Ovary (tissue), 10 donors: ENCODE results near the gene POP4. TPM values are rescaled to one million over a fixed set of nuclear protein-coding genes. Genes with fewer than 3 reads are reported as not detected.
"Not testable (repeated sequence)": the region's sequence is repeated elsewhere in the genome, so short reads cannot be mapped to it uniquely, and the experiment has no call there.

ENCODE experiments used
- DNase-seq, 5 donors: peaks; one replicate each; pipeline ENCODE4 v3.0.0-alpha.2; 2019 to 2020
- H3K27ac ChIP-seq, 2 donors: fragments of 200-600 bp; one replicate each; pipeline versions ENCODE4 v1.5.1 to v1.8.0; 2019 to 2022
- H3K27me3 ChIP-seq: fragments of 200-600 bp; one replicate; pipeline ENCODE4 v1.8.0; 2022
- H3K36me3 ChIP-seq: fragments of 200-600 bp; sonication (generic); one replicate; pipeline ENCODE4 v1.5.1; 2019
- H3K4me1 ChIP-seq: one replicate; pipeline ENCODE4 v1.8.1; 2013; ENCODE audit warnings: mild to moderate bottlenecking, moderate library complexity; ENCODE audit not compliant: insufficient read depth
- H3K4me3 ChIP-seq: fragments of 200-600 bp; sonication (generic); one replicate; pipeline ENCODE4 v1.5.1; 2017
- H3K9me3 ChIP-seq, 2 donors: fragments of 200-600 bp in 1 of 2; sonication (generic) in 1 of 2; one replicate each; pipeline versions ENCODE4 v1.5.1 to v1.8.1; 2013 to 2019; ENCODE audit warnings: mild to moderate bottlenecking in 1 of 2, moderate library complexity in 1 of 2
- EP300 ChIP-seq: sonication (generic); formaldehyde crosslinking; IDR thresholded peaks from one replicate; pipeline ENCODE4 v1.6.1; 2017; ENCODE audit warnings: antibody characterized with exemption
- POLR2A ChIP-seq: fragments of 450-650 bp; IDR thresholded peaks from one replicate; pipeline ENCODE4 v1.6.1; 2017; ENCODE audit warnings: antibody characterized with exemption, mild to moderate bottlenecking, moderate library complexity
- WGBS, 3 donors: extraction: QIAGEN DNeasy Blood & Tissue Kit in 1 of 3; methylation state at CpG; one replicate each; pipeline versions ENCODE4 v1.1.5 to v1.1.7; 2013 to 2017; 5-methylcytosine and 5-hydroxymethylcytosine counted together
- intact Hi-C, 4 donors: fragments of 100-400 bp; cut with DNase I; formaldehyde crosslinking; loops; one replicate each; pipeline versions ENCODE4 v1.11.0 to v1.15.1; 2022 to 2023
- long read RNA-seq, 3 donors: library from polyadenylated mRNA in 2 of 3; unstranded in 2 of 3; transcript quantifications; one replicate each; pipeline ENCODE4 v2.0.0 and lab custom pipeline, GENCODE V29; 2021 to 2026
- polyA plus RNA-seq, 2 donors: library from polyadenylated mRNA; stranded (reverse); fragments of 200-250 nt in 1 of 2; fragments of 350-450 nt in 1 of 2; fragmentation: Illumina TruSeq in 1 of 2; extraction: RNeasy Lipid Tissue Mini Kit (QIAGEN cat#74804) in 1 of 2; gene quantifications; one replicate each; pipeline ENCODE4 v1.2.3, GENCODE V29; 2013 to 2014
- total RNA-seq, 7 donors: library from RNA; depleted of rRNA in 2 of 7; stranded (reverse); fragments of >200 nt in 2 of 7; fragmentation: NEBNext Ultra II Directional in 3 of 7; extraction: Animal tissue kit (Norgen Biotek cat#: 25700) in 3 of 7; gene quantifications; one replicate each; pipeline versions ENCODE4 v1.1.0 to v1.2.4, GENCODE V29; 2016 to 2023
- TF ChIP-seq, protein P1 (sequence below), 3 donors: fragments of 450-650 bp in 2 of 3; fragments of 200-600 bp in 1 of 3; IDR thresholded peaks; one replicate each; pipeline versions ENCODE4 v1.5.1 to v1.8.0; 2016 to 2022; ENCODE audit warnings: antibody characterized with exemption in 3 of 3, mild to moderate bottlenecking in 1 of 3
- donor health status: DM: no; HTN: no; CAD: no; lungs with moderate emphysema.
- donor health status: DM: no; HTN: no; CAD: no.
- donor health status: Bipolar disorder and iron deficiency.
- donor health status: DM: yes; HTN: yes; CAD: no.
- donor health status: DM: no; HTN: no; CAD: no.
- donor health status: DM: yes; HTN: yes; CAD: no.

POP4 gene, protein sequence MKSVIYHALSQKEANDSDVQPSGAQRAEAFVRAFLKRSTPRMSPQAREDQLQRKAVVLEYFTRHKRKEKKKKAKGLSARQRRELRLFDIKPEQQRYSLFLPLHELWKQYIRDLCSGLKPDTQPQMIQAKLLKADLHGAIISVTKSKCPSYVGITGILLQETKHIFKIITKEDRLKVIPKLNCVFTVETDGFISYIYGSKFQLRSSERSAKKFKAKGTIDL
- total RNA-seq (10 to 100 TPM; 32.9 to 47.8 (median 36.5) TPM), polyA plus RNA-seq (10 to 100 TPM; 42.1 to 92.9 TPM)
- long read RNA-seq, donor 1, transcript POP4-202 (7 exons, 3,385 nt) = major isoform, 46 of 61 reads
- long read RNA-seq, donor 1, partial matches to known transcripts = 4 of 61 reads
- long read RNA-seq, donor 1, other reads (novel, unspliced or antisense) = 7 of 61 reads
- long read RNA-seq, donor 2, transcript POP4-202 (7 exons, 3,385 nt) = major isoform, 13 of 16 reads
- long read RNA-seq, donor 2, partial matches to known transcripts = 0 of 16 reads
- long read RNA-seq, donor 2, other reads (novel, unspliced or antisense) = 0 of 16 reads
- long read RNA-seq, donor 3, transcript POP4-202 (7 exons, 3,385 nt) = major isoform, 14 of 18 reads
- long read RNA-seq, donor 3, partial matches to known transcripts = 0 of 18 reads
- long read RNA-seq, donor 3, other reads (novel, unspliced or antisense) = 4 of 18 reads

DNA sequence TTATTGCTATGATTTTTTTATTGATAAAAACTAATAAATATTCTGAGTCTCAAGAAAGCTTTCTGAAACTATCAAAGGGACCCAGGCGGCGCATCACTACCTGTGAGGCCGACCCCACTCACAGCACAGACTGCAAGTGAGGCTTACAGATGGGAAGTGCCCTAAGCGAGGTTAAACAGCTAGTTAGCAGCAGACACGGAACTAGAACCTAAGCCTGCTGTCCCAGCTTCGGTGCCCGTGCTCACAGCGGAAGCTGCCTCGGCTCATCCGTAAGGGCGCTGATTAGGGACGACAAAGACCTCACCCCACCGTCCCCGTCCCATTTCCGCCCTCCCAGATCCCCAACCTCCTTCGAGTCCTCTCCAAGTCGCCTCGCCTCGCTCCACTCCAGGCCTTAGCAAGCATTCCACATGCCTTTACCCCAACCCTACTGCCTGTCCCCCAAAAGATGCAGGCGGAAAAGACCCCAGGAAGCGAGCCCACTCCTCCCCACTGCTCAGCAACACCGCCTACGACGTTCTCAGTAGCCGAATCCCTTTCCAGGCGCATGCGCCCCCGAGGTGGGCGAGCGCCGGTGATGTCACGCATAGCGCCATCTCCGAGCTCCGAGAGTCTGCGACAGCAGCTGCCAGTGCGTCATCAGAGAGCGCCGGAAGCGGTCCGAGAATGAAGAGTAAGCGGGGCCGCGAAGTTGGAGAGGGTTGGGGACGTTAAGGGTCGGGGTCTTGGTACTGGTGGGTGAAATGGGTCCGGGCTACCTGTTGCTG, at the start of gene POP4:
Gene POP4 (plus strand): TSS at position 631 of the 767 bp plus-strand sequence. CDS start 36 bp downstream, at position 667.
- no peaks in the 10 kb centered on the region for H3K27me3 ChIP-seq
- DNase-seq = peak; percentile 98 to 99 (median 98)
- TF ChIP-seq, protein P1, sequence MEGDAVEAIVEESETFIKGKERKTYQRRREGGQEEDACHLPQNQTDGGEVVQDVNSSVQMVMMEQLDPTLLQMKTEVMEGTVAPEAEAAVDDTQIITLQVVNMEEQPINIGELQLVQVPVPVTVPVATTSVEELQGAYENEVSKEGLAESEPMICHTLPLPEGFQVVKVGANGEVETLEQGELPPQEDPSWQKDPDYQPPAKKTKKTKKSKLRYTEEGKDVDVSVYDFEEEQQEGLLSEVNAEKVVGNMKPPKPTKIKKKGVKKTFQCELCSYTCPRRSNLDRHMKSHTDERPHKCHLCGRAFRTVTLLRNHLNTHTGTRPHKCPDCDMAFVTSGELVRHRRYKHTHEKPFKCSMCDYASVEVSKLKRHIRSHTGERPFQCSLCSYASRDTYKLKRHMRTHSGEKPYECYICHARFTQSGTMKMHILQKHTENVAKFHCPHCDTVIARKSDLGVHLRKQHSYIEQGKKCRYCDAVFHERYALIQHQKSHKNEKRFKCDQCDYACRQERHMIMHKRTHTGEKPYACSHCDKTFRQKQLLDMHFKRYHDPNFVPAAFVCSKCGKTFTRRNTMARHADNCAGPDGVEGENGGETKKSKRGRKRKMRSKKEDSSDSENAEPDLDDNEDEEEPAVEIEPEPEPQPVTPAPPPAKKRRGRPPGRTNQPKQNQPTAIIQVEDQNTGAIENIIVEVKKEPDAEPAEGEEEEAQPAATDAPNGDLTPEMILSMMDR (IDR thresholded peaks at IDR 0.05) = no peak
- TF ChIP-seq POLR2A (peak; percentile 99), EP300 (no peak)
- H3K4me1 ChIP-seq = peaks cover 2% of the 10 kb centered on the region
- 0 to 1% (median 1%) methylated on average over 47 of the region's 47 CpGs for WGBS, 3 donors
- peak within 1 kb of the TSS; percentile 84 to 88 for H3K27ac ChIP-seq
- no peaks in the 10 kb centered on the region for H3K36me3 ChIP-seq
- H3K4me3 ChIP-seq = peak within 1 kb of the TSS; percentile 67
- intact Hi-C loops = loop anchor here in 2 of 4 donors (2.0 to 10.0 kb wide), 3 partner anchors 56 to 111 kb away; partner anchors contain the start of gene PLEKHF1 (in 1 of the 2)
- H3K9me3 ChIP-seq = no peaks in the 10 kb centered on the region

DNA sequence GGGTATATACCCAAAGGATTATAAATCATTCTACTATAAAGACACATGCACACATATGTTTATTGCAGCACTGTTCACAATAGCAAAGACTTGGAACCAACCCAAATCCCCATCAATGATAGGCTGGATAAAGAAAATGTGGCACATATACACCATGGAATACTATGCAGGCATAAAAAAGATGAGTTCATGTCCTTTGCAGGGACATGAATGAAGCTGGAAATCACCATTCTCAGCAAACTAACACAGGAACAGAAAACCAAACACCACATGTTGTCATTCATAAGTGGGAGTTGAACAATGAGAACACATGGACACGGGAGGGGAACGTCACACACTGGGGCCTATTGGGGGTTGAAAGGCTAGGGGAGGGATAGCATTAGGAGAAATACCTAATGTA, 47.0 kb upstream of the POP4 start:
- 84 to 89% (median 87%) methylated on average over 2 of the region's 2 CpGs for WGBS, 3 donors
- H3K27ac ChIP-seq, H3K9me3 ChIP-seq, DNase-seq, H3K4me1 ChIP-seq, H3K27me3 ChIP-seq, intact Hi-C loops, H3K4me3 ChIP-seq, H3K36me3 ChIP-seq: not testable (repeated sequence)

DNA sequence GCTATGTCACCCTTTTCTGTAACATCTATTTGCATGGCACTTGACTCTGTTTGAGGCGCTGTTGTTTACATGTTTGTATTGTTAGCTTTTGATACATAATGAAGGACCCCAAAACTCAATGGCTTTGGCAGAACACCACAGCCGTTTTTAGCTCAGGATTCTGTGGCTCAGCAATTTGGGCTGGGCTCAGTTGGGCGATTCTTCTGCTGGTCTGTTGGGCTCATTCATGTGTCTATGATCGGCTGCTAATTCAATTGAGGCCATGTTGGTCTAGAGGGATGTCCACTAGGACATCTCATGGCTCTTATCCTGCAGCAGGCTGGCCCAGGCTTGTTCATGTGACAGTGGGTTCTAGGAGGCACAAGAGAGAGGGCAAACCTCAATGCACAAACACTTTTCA, 46.3 kb upstream of the POP4 start:
- WGBS, 3 donors = 83 to 87% (median 85%) methylated on average over 4 of the region's 4 CpGs
- no peak overlapping the region for H3K4me3 ChIP-seq
- no peak for TF ChIP-seq EP300
- H3K4me1 ChIP-seq = no peaks in the 10 kb centered on the region
- no peak for DNase-seq
- no peaks in the 10 kb centered on the region for H3K27me3 ChIP-seq
- no peaks in the 10 kb centered on the region for H3K9me3 ChIP-seq
- H3K27ac ChIP-seq = no peak overlapping the region
- no peaks in the 10 kb centered on the region for H3K36me3 ChIP-seq
- intact Hi-C loops = no loop called here

DNA sequence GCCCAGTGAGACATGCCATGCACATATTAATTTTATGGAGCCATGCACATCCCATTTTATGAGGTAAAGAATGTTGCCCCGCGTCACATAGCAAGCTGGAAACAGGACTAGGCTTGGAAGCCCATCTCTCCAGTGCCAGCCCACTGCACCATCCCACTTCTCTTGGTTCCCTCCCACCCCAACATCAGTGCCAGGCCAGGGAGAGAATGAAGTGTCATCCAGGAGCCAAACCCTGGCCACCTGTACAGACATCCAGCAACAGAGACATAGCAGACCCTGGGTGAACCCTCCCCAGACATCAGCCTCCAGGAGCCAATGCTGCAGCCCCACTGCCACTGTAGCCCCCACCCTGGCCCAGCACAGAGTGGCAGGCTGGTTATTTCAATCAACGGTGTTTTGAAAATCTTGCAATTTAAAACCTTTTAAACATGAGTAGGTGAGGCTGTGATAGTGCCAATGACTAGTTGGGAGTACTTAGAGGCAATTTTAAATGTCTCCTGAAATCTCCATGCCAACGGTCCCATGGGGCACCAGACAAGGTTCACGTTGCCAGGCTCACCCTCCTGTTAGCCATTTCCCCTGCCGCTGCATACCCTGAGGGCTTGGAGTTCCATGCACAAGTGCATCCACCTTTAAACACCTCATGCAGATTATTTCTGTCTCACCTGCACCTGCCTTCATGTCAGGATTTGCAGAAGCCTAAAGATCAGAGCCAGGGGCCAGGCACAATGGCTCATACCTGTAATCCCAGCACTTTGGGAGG, 45.6 kb upstream of the POP4 start:
- Histone ChIP-seq H3K36me3 (no peaks in the 10 kb centered on the region), H3K27ac (no peak overlapping the region), H3K4me3 (no peak overlapping the region), H3K27me3 (no peaks in the 10 kb centered on the region), H3K4me1 (no peaks in the 10 kb centered on the region), H3K9me3 (no peaks in the 10 kb centered on the region)
- WGBS, 3 donors = 86 to 88% (median 88%) methylated on average over 6 of the region's 6 CpGs
- TF ChIP-seq, protein P1 (IDR thresholded peaks at IDR 0.05) = no peak
- DNase-seq = no peak
- intact Hi-C loops = no loop called here

DNA sequence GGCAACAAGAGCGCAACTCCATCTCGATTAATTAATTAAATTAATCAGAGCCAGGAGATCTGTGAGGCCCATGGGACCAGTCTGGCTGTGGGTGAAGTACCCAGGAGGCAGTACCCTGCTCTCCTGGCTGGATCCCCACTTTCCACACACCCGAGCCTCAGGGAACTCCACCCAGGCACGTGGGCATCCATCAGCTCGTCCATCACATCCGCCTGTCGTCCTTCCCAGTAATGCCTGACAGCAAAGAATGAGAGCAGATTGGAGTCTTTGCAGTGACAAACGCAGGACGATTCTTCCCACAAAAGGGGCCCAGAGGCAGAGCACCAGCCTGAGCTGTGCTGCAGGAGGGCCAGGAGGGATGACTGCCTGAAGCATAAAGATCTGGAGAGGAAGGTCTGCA, 44.5 kb upstream of the POP4 start:
- Histone ChIP-seq H3K4me3 (no peak overlapping the region), H3K27ac (no peak overlapping the region), H3K27me3 (no peaks in the 10 kb centered on the region), H3K9me3 (no peaks in the 10 kb centered on the region), H3K4me1 (no peaks in the 10 kb centered on the region), H3K36me3 (no peaks in the 10 kb centered on the region)
- TF ChIP-seq EP300 (no peak), POLR2A (no peak)
- TF ChIP-seq, protein P1 (IDR thresholded peaks at IDR 0.05) = no peak
- intact Hi-C loops = no loop called here
- no peak for DNase-seq
- WGBS, 3 donors = 53 to 74% (median 71%) methylated on average over 9 of the region's 9 CpGs
